NCI-H146 treated with DMSO at 0.1 percent for 48 hours (cell line): ENCODE measurements around the gene SENP7.
A peak's percentile ranks its signal among the peaks of the same experiment; 100 is the strongest.
"Not testable (repeated sequence)": the region's sequence is repeated elsewhere in the genome, so short reads cannot be mapped to it uniquely, and the experiment has no call there.

Experiments
- DNase-seq: peaks from one replicate; lab custom pipeline; 2025; ENCODE audit not compliant: unreplicated experiment; lab: John Stamatoyannopoulos, UW

The SENP7 gene

GRCh38 chr3:101512646-101513418 lies at the start of gene SENP7:
Gene SENP7 (minus strand): TSS chr3:101513212. CDS start chr3:101513130, 82 bp downstream.
- peak; percentile 79 for DNase-seq

GRCh38 chr3:101561630-101562328 lies 48.8 kb upstream of the SENP7 start, which contains the start of gene TRMT10C:
Gene TRMT10C (plus strand): TSS chr3:101561868. CDS start chr3:101564782, 2,914 bp downstream.
- peak; percentile 72 for DNase-seq

GRCh38 chr3:101556064-101556463 lies 43.1 kb upstream of the SENP7 start:
- no peak for DNase-seq

GRCh38 chr3:101553381-101553780 lies 40.4 kb upstream of the SENP7 start:
- not testable (repeated sequence) for DNase-seq

- not testable (repeated sequence) for DNase-seq
Observed at GRCh38 chr3:101551359-101552081, 38.5 kb upstream of the SENP7 start.

- no peak for DNase-seq
Observed at GRCh38 chr3:101549473-101549872, 36.5 kb upstream of the SENP7 start.

- DNase-seq = no peak
Observed at GRCh38 chr3:101548527-101549105, 35.6 kb upstream of the SENP7 start.

GRCh38 chr3:101544161-101544850 lies 31.3 kb upstream of the SENP7 start:
- DNase-seq = no peak

- DNase-seq = no peak
Observed at GRCh38 chr3:101542957-101543356, 29.9 kb upstream of the SENP7 start.

- not testable (repeated sequence) for DNase-seq
Observed at GRCh38 chr3:101536955-101537354, 23.9 kb upstream of the SENP7 start.

GRCh38 chr3:101536266-101536665 lies 23.3 kb upstream of the SENP7 start:
- no peak for DNase-seq

GRCh38 chr3:101535221-101535620 lies 22.2 kb upstream of the SENP7 start:
- no peak for DNase-seq

GRCh38 chr3:101533603-101533968 lies 20.6 kb upstream of the SENP7 start:
- DNase-seq = no peak

GRCh38 chr3:101532783-101533602 lies 20.0 kb upstream of the SENP7 start:
- no peak for DNase-seq

GRCh38 chr3:101531473-101532086 lies 18.6 kb upstream of the SENP7 start:
- DNase-seq = no peak

GRCh38 chr3:101530686-101531047 lies 17.7 kb upstream of the SENP7 start:
- no peak for DNase-seq

GRCh38 chr3:101529816-101530685 lies 17.0 kb upstream of the SENP7 start:
- no peak for DNase-seq

GRCh38 chr3:101527906-101528305 lies 14.9 kb upstream of the SENP7 start:
- no peak for DNase-seq

GRCh38 chr3:101527441-101527840 lies 14.4 kb upstream of the SENP7 start:
- DNase-seq = no peak
